ENCODE measurements around the gene CCDC137. TPM values are rescaled to one million over a fixed set of nuclear protein-coding genes. Genes with fewer than 3 reads are reported as not detected.

CCDC137 gene
- total and polyA plus RNA-seq, 2 donors (not counting 1 experiment from before 2014, with no cell fraction given): 6.9 to 9.8 TPM

GRCh38 chr17:81635431-81635830, 31.1 kb upstream of the CCDC137 start:
- peak overlapping the region; percentile 59 to 88 (median 81) for H3K4me3 ChIP-seq (replicated peaks in 1 of 4; ENCODE audit: control extremely low read depth in 1 of 4, insufficient read depth in 1 of 4, low read depth in 3 of 4, low read length in 4 of 4)
- no peak overlapping the region for H2AFZ ChIP-seq (ENCODE audit: low read length)
- peak overlapping the region; percentile 85 for H3K4me2 ChIP-seq (ENCODE audit: extremely low read depth, insufficient read depth, low read length)
- peaks cover 2% of the 10 kb centered on the region for H3K36me3 ChIP-seq (ENCODE audit: control insufficient read depth, insufficient read depth, low read length)
- H3K9me3 ChIP-seq (ENCODE audit: control insufficient read depth, insufficient read depth, low read depth, low read length): no peaks in the 10 kb centered on the region
- no peaks in the 10 kb centered on the region for H4K20me1 ChIP-seq (ENCODE audit: control insufficient read depth, extremely low read depth, insufficient read depth, low read length)
- H3K9ac ChIP-seq (ENCODE audit: insufficient read depth, low read length): no peak overlapping the region
- H3K79me2 ChIP-seq (ENCODE audit: control insufficient read depth, insufficient read depth, low read length): peaks cover 55% of the 10 kb centered on the region
- no peaks in the 10 kb centered on the region for H3K27me3 ChIP-seq (ENCODE audit: control insufficient read depth, insufficient read depth, low read length)
- no peak for TF ChIP-seq EZH2 (IDR thresholded peaks at IDR 0.05; ENCODE audit: low read length, missing control alignments)
- TF ChIP-seq CTCF (conservative IDR thresholded peaks at IDR 0.05 in 1 of 2, IDR thresholded peaks at IDR 0.05 in 1 of 2; ENCODE audit: low read depth in 1 of 2, low read length in 2 of 2): no peak
- no peak overlapping the region for H3K27ac ChIP-seq (ENCODE audit: insufficient read depth, low read length)
- H3K4me1 ChIP-seq (ENCODE audit: control insufficient read depth, extremely low read depth, insufficient read depth, low read length): peaks cover 4% of the 10 kb centered on the region
- no peak for DNase-seq (ENCODE audit: low read depth in 2 of 2)

GRCh38 chr17:81635973-81636504, 30.5 kb upstream of the CCDC137 start:
- H3K9me3 ChIP-seq (ENCODE audit: control insufficient read depth, insufficient read depth, low read depth, low read length): no peaks in the 10 kb centered on the region
- peak in 1 of 2 donors; percentile 67 for DNase-seq (ENCODE audit: low read depth in 2 of 2)
- peaks cover 51% of the 10 kb centered on the region for H3K79me2 ChIP-seq (ENCODE audit: control insufficient read depth, insufficient read depth, low read length)
- H2AFZ ChIP-seq (ENCODE audit: low read length): no peak overlapping the region
- peaks cover 4% of the 10 kb centered on the region for H3K4me1 ChIP-seq (ENCODE audit: control insufficient read depth, extremely low read depth, insufficient read depth, low read length)
- TF ChIP-seq EZH2 (IDR thresholded peaks at IDR 0.05; ENCODE audit: low read length, missing control alignments) (no peak), CTCF (conservative IDR thresholded peaks at IDR 0.05 in 1 of 2, IDR thresholded peaks at IDR 0.05 in 1 of 2; ENCODE audit: low read depth in 1 of 2, low read length in 2 of 2) (no peak)
- peak overlapping the region; percentile 85 for H3K4me2 ChIP-seq (ENCODE audit: extremely low read depth, insufficient read depth, low read length)
- H3K36me3 ChIP-seq (ENCODE audit: control insufficient read depth, insufficient read depth, low read length): peaks cover 2% of the 10 kb centered on the region
- H3K9ac ChIP-seq (ENCODE audit: insufficient read depth, low read length): peak overlapping the region; percentile 91
- no peaks in the 10 kb centered on the region for H4K20me1 ChIP-seq (ENCODE audit: control insufficient read depth, extremely low read depth, insufficient read depth, low read length)
- peak overlapping the region; percentile 59 to 88 (median 81) for H3K4me3 ChIP-seq (replicated peaks in 1 of 4; ENCODE audit: control extremely low read depth in 1 of 4, insufficient read depth in 1 of 4, low read depth in 3 of 4, low read length in 4 of 4)
- no peaks in the 10 kb centered on the region for H3K27me3 ChIP-seq (ENCODE audit: control insufficient read depth, insufficient read depth, low read length)
- H3K27ac ChIP-seq (ENCODE audit: insufficient read depth, low read length): peak overlapping the region; percentile 95

GRCh38 chr17:81636505-81637288, 29.8 kb upstream of the CCDC137 start, which contains the start of the genes NPLOC4 and TSPAN10:
TSS of gene NPLOC4 (minus strand) at chr17:81637112. CDS start at chr17:81636930, 182 bp downstream.
TSS of gene TSPAN10 (plus strand) at chr17:81637196. CDS start at chr17:81642413, 5,217 bp downstream.
- Histone ChIP-seq H3K36me3 (ENCODE audit: control insufficient read depth, insufficient read depth, low read length) (no peaks in the 10 kb centered on the region), H3K4me2 (ENCODE audit: extremely low read depth, insufficient read depth, low read length) (peak within 1 kb of the TSS; percentile 90), H3K27me3 (ENCODE audit: control insufficient read depth, insufficient read depth, low read length) (no peaks in the 10 kb centered on the region), H3K4me3 (replicated peaks in 1 of 4; ENCODE audit: control extremely low read depth in 1 of 4, insufficient read depth in 1 of 4, low read depth in 3 of 4, low read length in 4 of 4) (peak within 1 kb of the TSS; percentile 59 to 92 (median 81)), H3K9me3 (ENCODE audit: control insufficient read depth, insufficient read depth, low read depth, low read length) (no peaks in the 10 kb centered on the region), H2AFZ (ENCODE audit: low read length) (peak within 1 kb of the TSS; percentile 91), H3K9ac (ENCODE audit: insufficient read depth, low read length) (peak within 1 kb of the TSS; percentile 91), H4K20me1 (ENCODE audit: control insufficient read depth, extremely low read depth, insufficient read depth, low read length) (no peaks in the 10 kb centered on the region), H3K27ac (ENCODE audit: insufficient read depth, low read length) (peak within 1 kb of the TSS; percentile 95), H3K4me1 (ENCODE audit: control insufficient read depth, extremely low read depth, insufficient read depth, low read length) (peaks cover 4% of the 10 kb centered on the region), H3K79me2 (ENCODE audit: control insufficient read depth, insufficient read depth, low read length) (peaks cover 47% of the 10 kb centered on the region)
- DNase-seq (ENCODE audit: low read depth in 2 of 2): peak; percentile 75 to 83
- TF ChIP-seq CTCF (conservative IDR thresholded peaks at IDR 0.05 in 1 of 2, IDR thresholded peaks at IDR 0.05 in 1 of 2; ENCODE audit: low read depth in 1 of 2, low read length in 2 of 2): no peak
- no peak for TF ChIP-seq EZH2 (IDR thresholded peaks at IDR 0.05; ENCODE audit: low read length, missing control alignments)
